HepG2 (cell line): ENCODE measurements around the gene GATA1. TPM values are rescaled to one million over a fixed set of nuclear protein-coding genes. Genes with fewer than 3 reads are reported as not detected.
A peak's percentile ranks its signal among the peaks of the same experiment; 100 is the strongest.

Experiments
- CHD4 ChIP-seq: fragments of 200-600 bp; sonication (generic); IDR thresholded peaks from 2 replicates; pipeline ENCODE4 v1.7.0; 2017; ENCODE audit warnings: mild to moderate bottlenecking, low read length, borderline replicate concordance
- EEA1 ChIP-seq: sonication (generic); formaldehyde crosslinking; IDR thresholded peaks from 2 replicates; pipeline ENCODE4 v1.5.1; 2020; ENCODE audit warnings: mild to moderate bottlenecking, missing genetic modification reagents, borderline replicate concordance
- GATAD2A ChIP-seq: IDR thresholded peaks from 2 replicates; pipeline ENCODE4 v1.6.1; 2016
- GPBP1L1 ChIP-seq: sonication (generic); formaldehyde crosslinking; IDR thresholded peaks from 2 replicates; pipeline ENCODE4 v1.5.0; 2020; ENCODE audit warnings: mild to moderate bottlenecking, missing genetic modification reagents
- HNRNPK ChIP-seq: fragments of 200-400 bp; formaldehyde crosslinking; IDR thresholded peaks from 2 replicates; pipeline ENCODE4 v1.6.1; 2018; ENCODE audit warnings: low read length, low read depth, moderate library complexity, mild to moderate bottlenecking; ENCODE audit not compliant: poor library complexity, severe bottlenecking
- KLF11 ChIP-seq: IDR thresholded peaks from 2 replicates; pipeline ENCODE4 v1.6.1; 2016; ENCODE audit warnings: missing compliant biosample characterization
- NFYB ChIP-seq: sonication (generic); formaldehyde crosslinking; IDR thresholded peaks from 2 replicates; pipeline ENCODE4 v1.4.0; 2020; ENCODE audit warnings: missing genetic modification reagents
- NPAS2 ChIP-seq: sonication (generic); formaldehyde crosslinking; IDR thresholded peaks from 2 replicates; pipeline ENCODE4 v1.8.0; 2022; ENCODE audit warnings: mild to moderate bottlenecking, missing genetic modification reagents, borderline replicate concordance
- PCBP2 ChIP-seq: fragments of 200-400 bp; formaldehyde crosslinking; optimal IDR thresholded peaks from 2 replicates; pipeline ENCODE3; 2018; ENCODE audit warnings: low read length, low read depth; ENCODE audit not compliant: poor library complexity, severe bottlenecking
- SAFB2 ChIP-seq: sonication (generic); formaldehyde crosslinking; IDR thresholded peaks from 2 replicates; pipeline ENCODE4 v1.5.1; 2020; ENCODE audit warnings: missing genetic modification reagents, low read depth, mild to moderate bottlenecking, borderline replicate concordance
- TARDBP ChIP-seq: sonication (generic); formaldehyde crosslinking; IDR thresholded peaks from 2 replicates; pipeline ENCODE4 v1.8.0; 2022; ENCODE audit warnings: mild to moderate bottlenecking, missing genetic modification reagents
- TGIF2 ChIP-seq: IDR thresholded peaks from 2 replicates; pipeline ENCODE4 v1.6.1; 2016; ENCODE audit warnings: control low read depth, missing compliant biosample characterization
- ZBTB1 ChIP-seq: sonication (generic); formaldehyde crosslinking; IDR thresholded peaks from 2 replicates; pipeline ENCODE4 v1.4.0; 2020; ENCODE audit warnings: missing genetic modification reagents, borderline replicate concordance
- ZNF253 ChIP-seq: sonication (generic); formaldehyde crosslinking; IDR thresholded peaks from 2 replicates; pipeline ENCODE4 v1.8.0; 2022; ENCODE audit warnings: mild to moderate bottlenecking, missing genetic modification reagents, borderline replicate concordance
- ZNF275 ChIP-seq: sonication (generic); formaldehyde crosslinking; IDR thresholded peaks from 2 replicates; pipeline ENCODE4 v1.8.0; 2022; ENCODE audit warnings: missing genetic modification reagents, mild to moderate bottlenecking, inconsistent platforms, borderline replicate concordance
- ZNF367 ChIP-seq: sonication (generic); formaldehyde crosslinking; IDR thresholded peaks from 2 replicates; pipeline ENCODE4 v1.4.0; 2020; ENCODE audit warnings: missing genetic modification reagents, borderline replicate concordance
- ZNF383 ChIP-seq: sonication (generic); formaldehyde crosslinking; IDR thresholded peaks from 2 replicates; pipeline ENCODE4 v1.4.0; 2020; ENCODE audit warnings: missing genetic modification reagents, mild to moderate bottlenecking, borderline replicate concordance
- ZNF460 ChIP-seq: sonication (generic); formaldehyde crosslinking; IDR thresholded peaks from 2 replicates; pipeline ENCODE4 v1.5.1; 2020; ENCODE audit warnings: missing genetic modification reagents, mild to moderate bottlenecking, borderline replicate concordance
- ZNF557 ChIP-seq: sonication (generic); formaldehyde crosslinking; IDR thresholded peaks from 2 replicates; pipeline ENCODE4 v1.4.0; 2020; ENCODE audit warnings: missing genetic modification reagents
- ZNF709 ChIP-seq: sonication (generic); formaldehyde crosslinking; IDR thresholded peaks from 2 replicates; pipeline ENCODE4 v1.5.0; 2020; ENCODE audit warnings: mild to moderate bottlenecking, missing genetic modification reagents
- polyA plus RNA-seq, 8 experiments: library from polyadenylated mRNA; depleted of rRNA in 3 of 8; stranded (reverse) in 7 of 8; unstranded in 1 of 8; fragments of >200 nt; fragmentation: Illumina TruSeq in 4 of 8; extraction: Trizol in 4 of 8; gene quantifications; 2 replicates each; pipeline versions ENCODE4 v1.2.1 to v1.2.3, GENCODE V29; 2011 to 2016; ENCODE audit warnings: low read depth in 4 of 8, missing spikeins in 1 of 8, mixed read lengths in 1 of 8; ENCODE audit not compliant: insufficient read depth in 1 of 8
- total RNA-seq, 5 experiments: library from RNA; depleted of rRNA; stranded (reverse); fragments of >200 nt; fragmentation: Illumina TruSeq; extraction: Trizol; gene quantifications; 2 replicates each; pipeline ENCODE4 v1.2.3, GENCODE V29; 2016; ENCODE audit warnings: low read depth in 1 of 5
- TF ChIP-seq, protein P1 (sequence below): sonication (generic); formaldehyde crosslinking; IDR thresholded peaks from 2 replicates; pipeline ENCODE4; 2020; ENCODE audit warnings: missing genetic modification reagents, mild to moderate bottlenecking, borderline replicate concordance
- TF ChIP-seq, protein P2 (sequence below): sonication (generic); formaldehyde crosslinking; IDR thresholded peaks from 2 replicates; pipeline ENCODE4 v1.8.1; 2022; ENCODE audit warnings: low read depth, mild to moderate bottlenecking, missing genetic modification reagents

GATA1 gene
- total and polyA plus RNA-seq, 2 of the 13 experiments (the other 11 are each of a cell fraction or from before 2014, with no cell fraction given), result 0.13 TPM; not detected in 1

DNA sequence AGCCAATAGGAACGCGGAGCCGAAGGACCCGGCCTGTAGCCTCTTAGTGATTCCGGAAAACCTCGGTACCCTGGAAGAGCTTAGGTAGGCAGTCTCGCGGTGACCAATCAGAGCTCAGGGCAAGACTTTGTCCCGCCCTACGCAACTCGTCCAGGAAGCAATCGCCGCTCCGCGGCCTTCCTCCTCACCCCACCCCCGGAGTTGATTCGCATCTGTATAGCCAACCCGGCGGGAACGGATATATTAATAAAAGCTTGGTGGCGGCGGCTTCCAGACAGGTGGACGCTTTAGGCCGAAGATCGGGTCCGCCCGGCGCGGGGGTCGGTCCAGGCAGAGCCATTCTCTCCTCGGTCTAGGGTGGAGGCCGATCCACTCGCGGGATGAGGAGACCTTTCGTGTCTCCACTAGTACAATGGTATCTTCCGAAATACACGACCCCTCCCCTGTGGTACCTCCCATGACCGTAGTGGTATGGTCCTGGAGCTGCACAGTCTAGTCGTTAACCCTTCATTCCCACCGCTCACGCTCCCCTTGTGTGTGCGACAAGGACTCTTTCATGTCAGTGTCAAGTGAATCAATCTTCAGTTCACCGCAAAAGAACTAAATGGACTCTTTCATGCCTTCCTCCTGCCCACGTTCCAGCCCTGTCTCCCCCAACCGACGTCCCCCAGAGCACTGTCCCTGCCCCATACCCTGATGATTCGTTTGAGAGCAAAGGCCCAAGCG is 49.0 kb upstream of the GATA1 start (continued):
- TF ChIP-seq KLF11 (CRISPR knock-in tag), result no peak
- TF ChIP-seq ZNF367 (CRISPR knock-in tag), result no peak
- no peak for TF ChIP-seq HNRNPK
- TF ChIP-seq ZBTB1 (CRISPR knock-in tag), result no peak
- no peak for TF ChIP-seq ZNF460 (CRISPR knock-in tag)
- TF ChIP-seq ZNF275, result no peak
- TF ChIP-seq EEA1, result no peak
- no peak for TF ChIP-seq CHD4
- TF ChIP-seq PCBP2, result no peak
- no peak for TF ChIP-seq ZNF709 (CRISPR knock-in tag)
- TF ChIP-seq TARDBP (CRISPR knock-in tag), result peak; percentile 42; the same call in 1 of the 2 replicates
- no peak for TF ChIP-seq GPBP1L1 (CRISPR knock-in tag)
- no peak for TF ChIP-seq GATAD2A
- TF ChIP-seq NFYB, result peak; percentile 95
- no peak for TF ChIP-seq ZNF253 (CRISPR knock-in tag)
- TF ChIP-seq ZNF557 (CRISPR knock-in tag), result no peak
- TF ChIP-seq NPAS2 (CRISPR knock-in tag), result no peak
- no peak for TF ChIP-seq ZNF383
- TF ChIP-seq SAFB2 (CRISPR knock-in tag), result no peak
- TF ChIP-seq, protein P1, sequence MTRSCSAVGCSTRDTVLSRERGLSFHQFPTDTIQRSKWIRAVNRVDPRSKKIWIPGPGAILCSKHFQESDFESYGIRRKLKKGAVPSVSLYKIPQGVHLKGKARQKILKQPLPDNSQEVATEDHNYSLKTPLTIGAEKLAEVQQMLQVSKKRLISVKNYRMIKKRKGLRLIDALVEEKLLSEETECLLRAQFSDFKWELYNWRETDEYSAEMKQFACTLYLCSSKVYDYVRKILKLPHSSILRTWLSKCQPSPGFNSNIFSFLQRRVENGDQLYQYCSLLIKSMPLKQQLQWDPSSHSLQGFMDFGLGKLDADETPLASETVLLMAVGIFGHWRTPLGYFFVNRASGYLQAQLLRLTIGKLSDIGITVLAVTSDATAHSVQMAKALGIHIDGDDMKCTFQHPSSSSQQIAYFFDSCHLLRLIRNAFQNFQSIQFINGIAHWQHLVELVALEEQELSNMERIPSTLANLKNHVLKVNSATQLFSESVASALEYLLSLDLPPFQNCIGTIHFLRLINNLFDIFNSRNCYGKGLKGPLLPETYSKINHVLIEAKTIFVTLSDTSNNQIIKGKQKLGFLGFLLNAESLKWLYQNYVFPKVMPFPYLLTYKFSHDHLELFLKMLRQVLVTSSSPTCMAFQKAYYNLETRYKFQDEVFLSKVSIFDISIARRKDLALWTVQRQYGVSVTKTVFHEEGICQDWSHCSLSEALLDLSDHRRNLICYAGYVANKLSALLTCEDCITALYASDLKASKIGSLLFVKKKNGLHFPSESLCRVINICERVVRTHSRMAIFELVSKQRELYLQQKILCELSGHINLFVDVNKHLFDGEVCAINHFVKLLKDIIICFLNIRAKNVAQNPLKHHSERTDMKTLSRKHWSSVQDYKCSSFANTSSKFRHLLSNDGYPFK (CRISPR knock-in tag), result peak; percentile 47; the same call in 1 of the 2 replicates
- TF ChIP-seq, protein P2, sequence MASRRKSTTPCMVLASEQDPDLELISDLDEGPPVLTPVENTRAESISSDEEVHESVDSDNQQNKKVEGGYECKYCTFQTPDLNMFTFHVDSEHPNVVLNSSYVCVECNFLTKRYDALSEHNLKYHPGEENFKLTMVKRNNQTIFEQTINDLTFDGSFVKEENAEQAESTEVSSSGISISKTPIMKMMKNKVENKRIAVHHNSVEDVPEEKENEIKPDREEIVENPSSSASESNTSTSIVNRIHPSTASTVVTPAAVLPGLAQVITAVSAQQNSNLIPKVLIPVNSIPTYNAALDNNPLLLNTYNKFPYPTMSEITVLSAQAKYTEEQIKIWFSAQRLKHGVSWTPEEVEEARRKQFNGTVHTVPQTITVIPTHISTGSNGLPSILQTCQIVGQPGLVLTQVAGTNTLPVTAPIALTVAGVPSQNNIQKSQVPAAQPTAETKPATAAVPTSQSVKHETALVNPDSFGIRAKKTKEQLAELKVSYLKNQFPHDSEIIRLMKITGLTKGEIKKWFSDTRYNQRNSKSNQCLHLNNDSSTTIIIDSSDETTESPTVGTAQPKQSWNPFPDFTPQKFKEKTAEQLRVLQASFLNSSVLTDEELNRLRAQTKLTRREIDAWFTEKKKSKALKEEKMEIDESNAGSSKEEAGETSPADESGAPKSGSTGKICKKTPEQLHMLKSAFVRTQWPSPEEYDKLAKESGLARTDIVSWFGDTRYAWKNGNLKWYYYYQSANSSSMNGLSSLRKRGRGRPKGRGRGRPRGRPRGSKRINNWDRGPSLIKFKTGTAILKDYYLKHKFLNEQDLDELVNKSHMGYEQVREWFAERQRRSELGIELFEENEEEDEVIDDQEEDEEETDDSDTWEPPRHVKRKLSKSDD (CRISPR knock-in tag), result no peak
- TF ChIP-seq TGIF2 (CRISPR knock-in tag), result no peak
